Esophagus muscularis mucosa (tissue), 4 donors: ENCODE measurements around the gene HCFC2. TPM values are rescaled to one million over a fixed set of nuclear protein-coding genes. Genes with fewer than 3 reads are reported as not detected.

ENCODE experiments used
- DNase-seq: peaks from one replicate; pipeline ENCODE4 v3.0.0-alpha.2; 2017; ENCODE audit errors: extremely low spot score
- H3K27ac ChIP-seq, 4 donors: fragments of 200-600 bp; sonication (generic); replicated peaks in 1 of 4; 1 replicate in 3 of 4; 2 replicates in 1 of 4; pipeline ENCODE4 v1.5.1; 2016 to 2019; ENCODE audit warnings: mild to moderate bottlenecking in 1 of 4
- H3K27me3 ChIP-seq, 4 donors: fragments of 200-600 bp; sonication (generic); one replicate each; pipeline versions ENCODE4 v1.5.1 to v1.6.0; 2016 to 2019
- H3K36me3 ChIP-seq, 4 donors: fragments of 200-600 bp; sonication (generic); one replicate each; pipeline ENCODE4 v1.5.1; 2016 to 2019
- H3K4me1 ChIP-seq, 4 donors: fragments of 200-600 bp; sonication (generic); one replicate each; pipeline ENCODE4 v1.5.1; 2016 to 2019
- H3K4me3 ChIP-seq, 4 donors: fragments of 200-600 bp; sonication (generic); 1 replicate in 2 of 4; 2 replicates in 2 of 4; pipeline ENCODE4 v1.5.1; 2016 to 2019; ENCODE audit warnings: mild to moderate bottlenecking in 4 of 4, moderate library complexity in 1 of 4
- H3K9me3 ChIP-seq, 4 donors: fragments of 200-600 bp; sonication (generic); 1 replicate in 3 of 4; 2 replicates in 1 of 4; pipeline ENCODE4 v1.5.1; 2016 to 2019
- CTCF ChIP-seq, 3 experiments: fragments of 200-600 bp in 2 of 3; fragments of 450-650 bp in 1 of 3; sonication (generic) in 2 of 3; IDR thresholded peaks; one replicate each; pipeline ENCODE4 v1.5.1; 2017 to 2019; ENCODE audit warnings: antibody characterized with exemption in 3 of 3, mild to moderate bottlenecking in 2 of 3, moderate library complexity in 1 of 3
- EP300 ChIP-seq: sonication (generic); formaldehyde crosslinking; IDR thresholded peaks from one replicate; pipeline ENCODE4 v1.6.1; 2017; ENCODE audit warnings: antibody characterized with exemption
- POLR2A ChIP-seq: fragments of 450-650 bp; IDR thresholded peaks from one replicate; pipeline ENCODE4 v1.6.1; 2017; ENCODE audit warnings: antibody characterized with exemption, moderate library complexity, mild to moderate bottlenecking, low read depth
- POLR2AphosphoS5 ChIP-seq, 2 donors: sonication (generic); formaldehyde crosslinking; IDR thresholded peaks; one replicate each; pipeline ENCODE4 v1.6.1; 2017; ENCODE audit warnings: antibody characterized with exemption in 2 of 2
- WGBS: methylation state at CpG from one replicate; pipeline ENCODE4 v1.1.5; 2018; 5-methylcytosine and 5-hydroxymethylcytosine counted together
- intact Hi-C: fragments of 100-400 bp; cut with DNase I; formaldehyde crosslinking; loops from one replicate; pipeline ENCODE4 v1.15.1; 2023
- total RNA-seq, 4 donors: library from RNA; depleted of rRNA; stranded (reverse); fragments of >200 nt; gene quantifications; one replicate each; pipeline versions ENCODE4 v1.1.0 to v1.2.1, GENCODE V29; 2016

HCFC2 gene
- total RNA-seq, 4 donors from 2014 or later, result 22.9 to 37.0 (median 29.5) TPM

GRCh38 chr12:104056419-104056972, 7.8 kb upstream of the HCFC2 start:
- H3K36me3 ChIP-seq, result no peaks in the 10 kb centered on the region
- no peaks in the 10 kb centered on the region for H3K9me3 ChIP-seq
- H3K4me3 ChIP-seq, result no peak overlapping the region
- no peak for TF ChIP-seq EP300
- TF ChIP-seq POLR2A, result no peak
- TF ChIP-seq POLR2AphosphoS5 (IDR thresholded peaks at IDR 0.05), result no peak
- TF ChIP-seq CTCF (IDR thresholded peaks at IDR 0.05), result no peak
- peaks cover 19 to 21% (median 19%) of the 10 kb centered on the region in 4 donors for H3K4me1 ChIP-seq
- 63% methylated on average over 4 of the region's 4 CpGs for WGBS
- H3K27me3 ChIP-seq, result no peaks in the 10 kb centered on the region
- no peak for DNase-seq
- peak overlapping the region in 2 of 4 donors; percentile 37 to 39 for H3K27ac ChIP-seq
- intact Hi-C loops, result no loop called here

GRCh38 chr12:104057771-104058197, 6.5 kb upstream of the HCFC2 start:
- Histone ChIP-seq H3K36me3 (no peaks in the 10 kb centered on the region), H3K9me3 (no peaks in the 10 kb centered on the region), H3K27ac (no peak overlapping the region), H3K27me3 (no peaks in the 10 kb centered on the region), H3K4me3 (no peak overlapping the region), H3K4me1 (peaks cover 19 to 21% (median 19%) of the 10 kb centered on the region in 4 donors)
- no peak for DNase-seq
- intact Hi-C loops, result loop anchor here (2.0 kb wide), 1 partner anchor 49 kb away; no protein-coding TSS in a partner anchor
- 5% methylated on average over 1 of the region's 1 CpG for WGBS
- TF ChIP-seq EP300, result no peak
- no peak for TF ChIP-seq POLR2AphosphoS5 (IDR thresholded peaks at IDR 0.05)
- peak; percentile 53 to 71 (median 54) for TF ChIP-seq CTCF (IDR thresholded peaks at IDR 0.05)

GRCh38 chr12:104058802-104059201, 5.5 kb upstream of the HCFC2 start:
- DNase-seq, result no peak
- Histone ChIP-seq H3K27ac (no peak overlapping the region), H3K36me3 (no peaks in the 10 kb centered on the region), H3K4me3 (no peak overlapping the region), H3K4me1 (peaks cover 22 to 29% (median 26%) of the 10 kb centered on the region in 4 donors), H3K9me3 (no peaks in the 10 kb centered on the region), H3K27me3 (no peaks in the 10 kb centered on the region)
- 98% methylated on average over 4 of the region's 4 CpGs for WGBS
- intact Hi-C loops, result loop anchor here (2.0 kb wide), 1 partner anchor 48 kb away; no protein-coding TSS in a partner anchor
- TF ChIP-seq CTCF (IDR thresholded peaks at IDR 0.05) (no peak), POLR2A (no peak), EP300 (no peak), POLR2AphosphoS5 (IDR thresholded peaks at IDR 0.05) (no peak)

GRCh38 chr12:104059963-104060362, 4.4 kb upstream of the HCFC2 start:
- DNase-seq, result no peak
- no peaks in the 10 kb centered on the region for H3K27me3 ChIP-seq
- H3K9me3 ChIP-seq, result no peaks in the 10 kb centered on the region
- no peak overlapping the region for H3K4me3 ChIP-seq
- no peaks in the 10 kb centered on the region for H3K36me3 ChIP-seq
- H3K27ac ChIP-seq, result no peak overlapping the region
- WGBS, result 54% methylated on average over 2 of the region's 2 CpGs
- TF ChIP-seq CTCF (IDR thresholded peaks at IDR 0.05) (no peak), EP300 (no peak), POLR2A (no peak), POLR2AphosphoS5 (IDR thresholded peaks at IDR 0.05) (no peak)
- H3K4me1 ChIP-seq, result peaks cover 20 to 30% (median 26%) of the 10 kb centered on the region in 4 donors
- intact Hi-C loops, result loop anchor here (2.0 to 5.0 kb wide), 2 partner anchors 47 to 93 kb away; partner anchors contain the start of gene TDG

GRCh38 chr12:104060791-104061190, 3.5 kb upstream of the HCFC2 start:
- intact Hi-C loops, result loop anchor here (5.0 kb wide), 1 partner anchor 93 kb away; the partner anchor contains the start of gene TDG
- no peak overlapping the region for H3K27ac ChIP-seq
- H3K4me1 ChIP-seq, result peaks cover 17 to 30% (median 25%) of the 10 kb centered on the region in 4 donors
- no peak for DNase-seq
- H3K9me3 ChIP-seq, result no peaks in the 10 kb centered on the region
- no peak for TF ChIP-seq POLR2A
- no peak for TF ChIP-seq CTCF (IDR thresholded peaks at IDR 0.05)
- TF ChIP-seq EP300, result no peak
- no peak for TF ChIP-seq POLR2AphosphoS5 (IDR thresholded peaks at IDR 0.05)
- whole genome bisulfite sequencing, result 75% methylated on average over 2 of the region's 2 CpGs
- H3K27me3 ChIP-seq, result no peaks in the 10 kb centered on the region
- no peaks in the 10 kb centered on the region for H3K36me3 ChIP-seq
- no peak overlapping the region for H3K4me3 ChIP-seq
